Activated CD8-positive, alpha-beta memory T cell treated with anti-CD3 and anti-CD28 coated beads, Interleukin-2, amount 50 U/mL, for 24 hours (primary cell): ENCODE data around the gene NLRC5.
"Not testable (repeated sequence)": the region's sequence is repeated elsewhere in the genome, so short reads cannot be mapped to it uniquely, and the experiment has no call there.

Source experiments
- DNase-seq: peaks from one replicate; pipeline ENCODE4 v3.0.0-alpha.2; 2020; ENCODE audit errors: extremely low read depth

Gene NLRC5

DNA sequence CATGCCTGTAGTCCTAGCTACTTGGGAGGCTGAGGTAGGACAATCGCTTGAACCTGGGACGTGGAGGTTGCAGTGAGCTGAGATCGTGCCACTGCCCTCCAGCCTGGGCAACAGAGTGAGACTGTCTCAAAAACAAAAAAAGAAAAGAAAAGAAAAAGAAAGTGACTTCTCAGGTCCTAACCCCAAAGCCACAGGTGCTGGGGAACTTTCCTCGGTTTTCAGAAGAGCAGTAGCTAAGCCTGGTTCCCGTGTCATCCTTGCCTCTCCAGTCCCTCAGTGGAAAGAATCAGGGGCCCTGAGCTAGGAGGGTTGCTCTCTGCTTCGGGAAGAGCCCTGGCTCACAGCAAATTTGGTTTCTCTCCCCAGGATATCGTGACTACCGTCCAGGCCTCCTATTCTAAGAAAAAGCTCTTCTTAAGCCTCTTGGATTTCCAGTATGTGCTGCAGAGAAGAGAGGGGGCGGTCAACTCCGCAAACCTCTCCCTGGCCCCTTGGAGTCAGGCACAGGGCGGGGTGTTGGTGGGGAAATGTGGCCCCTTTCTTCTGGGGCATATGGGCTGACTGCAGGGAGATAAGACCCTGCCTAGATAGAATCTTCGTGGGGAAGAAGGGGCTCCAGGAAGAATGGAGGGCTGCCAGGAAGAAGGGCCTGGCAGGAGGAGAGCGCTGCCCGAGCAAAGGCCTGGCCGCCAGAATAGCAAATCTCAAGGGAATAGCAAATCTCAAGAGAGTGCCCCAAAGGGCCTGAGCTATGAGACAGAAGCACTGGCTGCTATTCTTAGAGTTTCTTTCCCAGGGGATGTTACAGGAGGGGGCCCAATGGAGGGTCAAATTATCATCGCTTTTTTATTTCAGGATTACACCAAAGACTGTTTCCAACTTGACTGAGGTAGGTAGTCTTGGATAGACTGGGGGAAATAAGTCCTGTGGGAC lies 8.3 kb upstream of the NLRC5 start:
- DNase-seq, result no peak

DNA sequence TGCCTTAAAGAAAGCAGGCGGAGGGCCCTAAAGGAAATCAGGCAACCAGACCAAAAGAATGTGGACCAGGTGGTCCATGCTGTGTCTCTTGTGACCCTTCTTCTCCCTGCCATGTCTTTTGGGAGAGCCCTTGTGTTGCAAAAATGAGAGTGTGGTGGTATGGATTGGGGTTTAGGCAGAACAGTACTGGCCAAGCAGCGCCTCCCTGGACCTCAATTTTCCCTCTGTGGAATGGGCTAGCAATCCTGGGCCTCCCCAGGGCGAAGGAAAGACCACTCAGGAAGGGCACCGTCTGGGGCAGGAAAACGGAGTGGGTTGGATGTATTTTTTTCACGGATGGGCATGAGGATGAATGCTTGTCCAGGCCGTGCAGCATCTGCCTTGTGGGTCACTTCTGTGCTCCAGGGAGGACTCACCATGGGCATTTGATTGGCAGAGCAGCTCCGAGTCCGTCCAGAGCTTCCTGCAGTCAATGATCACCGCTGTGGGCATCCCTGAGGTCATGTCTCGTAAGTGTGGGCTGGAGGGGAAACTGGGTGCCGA lies 7.6 kb upstream of the NLRC5 start:
- DNase-seq, result no peak

DNA sequence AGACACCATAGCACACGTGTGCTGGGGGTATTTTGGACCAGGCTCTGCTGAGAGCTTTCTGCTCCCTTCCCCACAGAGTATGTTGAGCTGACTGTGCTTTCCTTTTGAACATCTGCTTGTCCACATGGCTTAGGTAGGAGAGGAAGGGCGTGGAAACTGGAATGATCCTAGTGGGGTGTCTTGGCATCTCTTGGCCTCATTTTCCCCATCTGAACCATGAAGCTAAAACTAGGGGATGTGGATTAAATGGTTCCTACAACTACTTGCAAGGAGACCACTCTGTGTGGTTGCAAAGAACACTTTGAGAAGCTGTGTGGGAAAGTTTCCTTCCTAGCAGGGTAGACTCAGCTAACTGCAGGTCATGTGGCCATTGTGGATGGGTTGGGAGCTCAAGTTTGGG lies 6.7 kb upstream of the NLRC5 start:
- DNase-seq, result no peak

DNA sequence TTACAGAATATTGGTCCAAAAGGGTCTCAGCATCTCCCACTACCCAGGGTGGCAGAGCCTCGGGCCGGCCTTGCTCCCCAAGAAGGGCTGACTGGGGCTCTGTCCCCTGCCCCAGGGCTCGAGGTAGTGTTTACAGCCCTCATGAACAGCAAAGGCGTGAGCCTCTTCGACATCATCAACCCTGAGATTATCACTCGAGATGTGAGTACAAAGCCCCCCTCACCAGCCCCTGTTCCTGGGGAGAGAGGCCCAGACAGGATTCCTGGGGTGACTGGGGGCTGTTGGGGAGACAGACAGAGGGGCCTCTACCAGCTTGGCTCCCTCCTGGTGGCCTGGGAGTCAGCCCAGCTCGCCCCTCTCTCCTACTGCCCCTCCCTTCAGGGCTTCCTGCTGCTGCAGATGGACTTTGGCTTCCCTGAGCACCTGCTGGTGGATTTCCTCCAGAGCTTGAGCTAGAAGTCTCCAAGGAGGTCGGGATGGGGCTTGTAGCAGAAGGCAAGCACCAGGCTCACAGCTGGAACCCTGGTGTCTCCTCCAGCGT lies 6.1 kb upstream of the NLRC5 start:
- no peak for DNase-seq

DNA sequence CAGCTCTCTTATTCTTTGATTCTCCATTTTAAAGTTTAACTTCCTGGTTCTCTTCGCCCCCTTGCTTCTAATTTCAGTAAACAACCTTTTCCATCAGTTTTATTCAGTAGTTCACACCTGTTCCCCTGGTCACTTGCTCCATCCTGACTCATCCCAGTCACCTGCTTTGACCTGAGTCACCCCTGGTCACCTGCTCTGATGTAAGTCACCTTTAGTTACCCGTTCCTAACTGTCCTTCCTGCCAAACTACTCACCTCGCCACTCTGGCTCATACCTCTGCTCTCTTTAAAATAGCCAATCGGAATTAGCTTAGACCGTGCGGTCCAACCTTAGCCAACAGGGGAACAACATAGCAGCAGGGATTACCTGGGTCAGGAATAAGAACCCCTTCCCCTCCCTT lies 4.7 kb upstream of the NLRC5 start:
- no peak for DNase-seq

DNA sequence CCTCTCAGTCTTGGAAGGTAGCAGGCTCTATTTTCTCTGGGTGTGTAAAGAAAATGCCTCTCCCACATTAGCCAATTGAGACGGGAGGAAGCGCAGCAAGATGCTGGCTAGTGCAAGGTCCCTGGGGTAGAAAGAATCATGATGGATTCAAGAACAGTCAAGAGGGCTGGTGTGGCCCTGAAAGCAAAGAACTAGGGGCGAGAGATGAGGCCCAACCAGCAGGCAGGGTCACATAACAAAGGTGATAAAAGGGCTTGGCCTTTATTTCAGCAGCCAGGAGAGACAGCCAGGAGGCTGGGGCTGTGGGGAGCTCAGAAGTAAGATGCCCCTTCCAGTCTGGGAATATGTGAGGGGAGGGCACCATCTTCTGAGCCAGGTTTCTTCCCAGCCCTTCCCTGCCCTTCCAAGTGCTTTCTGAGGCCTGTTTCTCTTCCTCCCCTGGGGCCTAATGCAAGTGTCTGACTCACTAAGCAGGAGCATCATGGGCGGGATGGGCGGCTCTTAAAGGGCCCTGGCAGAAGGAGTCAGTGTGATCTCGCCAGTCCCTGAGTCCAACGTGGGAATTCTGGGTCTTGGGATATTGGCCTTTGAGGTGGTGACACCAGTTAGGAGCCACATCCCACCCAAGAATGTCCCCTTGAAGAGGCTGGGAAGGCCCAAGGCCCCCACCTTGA lies 3.9 kb upstream of the NLRC5 start:
- no peak for DNase-seq

DNA sequence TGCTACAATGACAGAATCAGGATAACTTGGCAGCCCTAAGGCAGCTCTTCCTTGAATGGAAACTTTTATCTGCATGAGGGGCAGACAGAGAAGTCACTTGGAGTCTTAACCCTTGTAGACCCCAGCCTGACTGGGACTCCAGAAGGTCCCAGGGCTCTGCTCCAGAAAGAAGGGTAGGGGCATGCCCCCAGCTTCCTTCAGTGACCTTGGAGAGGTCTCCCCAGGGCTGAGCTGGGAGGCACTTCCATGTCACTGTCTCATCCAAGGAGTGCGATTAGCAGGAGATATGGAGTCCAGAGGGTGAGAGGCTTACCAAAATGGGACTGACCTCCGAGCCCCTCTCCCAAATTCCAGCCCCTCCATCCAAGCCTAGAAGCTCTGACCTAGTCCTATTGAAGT lies 3.4 kb upstream of the NLRC5 start:
- no peak for DNase-seq

DNA sequence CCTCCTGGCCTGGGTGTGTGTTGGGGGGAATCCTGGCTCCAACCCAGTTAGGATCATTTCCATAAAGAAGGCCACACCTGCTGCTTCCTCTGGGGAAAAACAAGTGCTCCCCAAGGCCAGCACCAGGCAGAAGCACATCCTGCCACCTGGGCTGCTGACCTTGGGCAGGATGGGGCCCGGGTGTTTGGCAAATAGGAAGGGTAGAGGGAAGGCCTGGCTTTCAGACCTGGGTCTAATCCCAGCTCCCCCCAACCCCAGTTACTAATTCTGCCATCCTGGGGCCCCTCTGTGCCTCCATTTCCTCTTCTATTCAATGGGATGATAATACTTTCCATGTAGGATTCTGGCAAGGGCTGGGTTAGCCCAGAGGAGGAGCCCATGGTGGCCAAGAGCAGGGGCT lies 3.0 kb upstream of the NLRC5 start:
- no peak for DNase-seq

DNA sequence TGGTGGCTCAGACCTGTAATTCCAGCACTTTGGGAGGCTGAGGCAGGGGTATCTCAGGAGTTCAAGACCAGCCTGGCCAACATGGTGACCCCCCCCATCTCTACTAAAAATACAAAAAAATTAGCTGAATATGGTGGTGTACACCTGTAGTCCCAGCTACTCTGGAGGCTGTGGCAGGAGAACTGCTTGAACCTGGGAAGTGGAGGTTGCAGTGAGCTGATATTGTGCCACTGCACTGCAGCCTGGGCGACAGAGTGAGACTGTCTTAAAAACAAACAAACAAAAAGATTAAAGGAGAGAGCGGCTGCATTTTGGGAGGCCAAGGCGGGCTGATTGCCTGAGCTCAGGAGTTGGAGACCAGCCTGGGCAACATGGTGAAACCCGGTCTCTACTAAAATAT lies 2.4 kb upstream of the NLRC5 start:
- not testable (repeated sequence) for DNase-seq

DNA sequence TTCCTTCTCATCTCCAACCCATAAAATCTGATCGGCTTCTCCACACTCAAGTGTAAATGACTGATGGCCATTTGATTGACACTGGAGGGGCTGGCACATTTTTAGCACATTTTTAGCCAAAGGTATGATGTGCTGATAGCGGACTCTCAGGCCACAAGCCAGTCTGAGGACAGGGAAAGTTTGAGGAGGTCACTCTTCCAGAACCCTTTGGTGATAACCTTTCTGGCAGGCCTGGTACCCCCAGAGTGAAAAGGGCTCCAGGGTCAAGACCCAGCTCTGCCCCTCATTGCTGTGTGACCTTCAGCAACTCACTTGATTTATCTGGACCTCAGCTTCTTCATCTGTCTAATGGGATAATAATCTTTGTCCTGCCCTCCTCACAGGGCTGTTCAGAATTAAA lies 1.7 kb upstream of the NLRC5 start:
- DNase-seq, result no peak

DNA sequence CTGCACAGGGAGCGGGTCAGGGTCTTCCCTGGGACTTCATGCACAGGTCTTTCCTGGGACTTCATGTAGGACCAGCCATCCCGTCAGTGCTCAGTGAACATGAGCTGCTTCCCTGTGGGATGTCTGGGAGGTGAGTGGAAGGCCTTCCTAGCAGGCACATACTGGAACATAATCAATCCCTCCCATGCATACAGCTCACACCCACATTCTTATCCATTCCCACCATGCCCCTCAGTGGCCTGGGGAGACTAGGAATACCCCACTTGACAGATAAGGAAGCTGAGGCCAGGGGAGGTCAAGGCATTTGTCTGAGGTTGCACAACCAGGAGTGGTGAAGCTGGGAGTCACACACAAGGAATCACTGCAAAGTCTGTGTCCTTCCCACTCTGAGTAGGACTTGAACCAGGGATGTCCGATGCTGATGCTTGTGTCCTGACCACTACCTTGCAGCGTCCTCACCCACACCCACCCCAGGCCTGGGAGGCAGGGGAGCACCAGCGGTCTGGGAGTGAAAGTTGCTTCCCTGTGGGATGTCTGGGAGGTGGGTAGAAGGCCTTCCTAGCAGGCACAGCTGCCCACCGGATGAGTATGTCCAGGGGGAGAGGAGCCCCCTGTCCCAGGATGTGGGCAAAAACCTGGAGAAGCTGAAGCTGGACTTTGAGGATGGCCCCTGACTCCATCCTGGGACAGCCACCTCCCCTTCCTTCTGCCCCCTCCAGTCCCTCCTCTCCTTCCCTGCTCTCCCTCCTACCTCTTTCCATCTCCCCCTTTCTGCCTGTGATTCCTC lies 1.0 kb upstream of the NLRC5 start:
- no peak for DNase-seq

DNA sequence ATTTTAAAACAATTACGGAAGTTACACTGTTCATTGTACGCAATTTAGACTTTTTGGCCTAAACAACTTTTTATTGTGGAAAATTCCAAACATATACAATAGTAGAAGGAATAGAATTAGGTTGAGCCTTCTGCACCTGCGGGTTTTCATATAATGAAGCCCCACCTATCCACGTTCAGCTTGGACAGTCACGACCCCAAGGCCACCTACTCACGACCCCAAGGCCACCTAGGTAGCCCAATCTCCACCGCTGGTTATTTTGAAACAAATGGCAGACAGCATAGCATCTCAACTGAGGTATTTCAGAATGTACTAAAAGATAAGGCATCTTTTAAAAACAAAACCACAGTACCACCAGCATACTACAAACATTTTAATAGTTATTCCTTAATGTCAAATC lies 631 bp downstream of the NLRC5 start:
- DNase-seq, result no peak

DNA sequence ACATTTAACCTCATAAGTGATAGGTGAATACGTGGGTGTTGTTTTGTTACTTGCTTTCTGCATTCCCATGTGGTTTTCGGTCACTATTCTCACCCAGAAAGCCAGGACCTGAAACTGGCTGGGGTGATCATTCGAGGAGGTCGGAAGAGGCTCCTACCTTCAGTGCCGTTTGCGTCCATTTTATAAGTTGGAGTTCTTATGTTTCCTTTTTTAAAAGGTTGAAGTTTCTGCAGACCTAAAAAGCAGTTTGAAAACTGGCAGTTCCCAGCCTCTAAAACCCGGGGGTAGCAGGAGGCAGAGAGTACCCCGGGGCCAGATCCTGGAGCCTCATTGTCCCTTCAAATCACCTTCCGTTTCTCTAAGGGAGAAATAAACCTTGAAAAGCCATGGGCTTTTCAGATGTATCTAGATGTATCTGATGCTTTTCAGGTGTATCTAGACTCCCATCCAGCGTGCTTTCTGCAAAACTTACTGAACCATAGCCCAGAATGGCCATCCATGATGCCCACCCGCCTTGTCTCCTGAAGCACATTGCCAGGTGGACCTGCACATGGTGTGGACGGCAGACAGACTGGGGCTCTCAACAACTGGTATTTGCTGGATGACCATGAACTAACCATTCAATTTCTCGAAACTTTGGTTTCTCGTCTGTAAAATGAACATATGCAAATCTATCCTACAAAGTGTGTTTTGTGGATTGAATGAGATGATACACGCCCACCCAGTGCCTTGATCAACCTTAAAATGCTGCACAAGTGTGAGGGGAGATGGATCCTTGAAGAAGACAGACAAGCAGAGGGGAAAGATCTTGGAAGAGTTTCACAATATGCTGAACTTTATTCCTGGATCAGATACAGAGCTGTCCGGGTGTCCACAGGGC lies 1.3 kb downstream of the NLRC5 start:
- no peak for DNase-seq

DNA sequence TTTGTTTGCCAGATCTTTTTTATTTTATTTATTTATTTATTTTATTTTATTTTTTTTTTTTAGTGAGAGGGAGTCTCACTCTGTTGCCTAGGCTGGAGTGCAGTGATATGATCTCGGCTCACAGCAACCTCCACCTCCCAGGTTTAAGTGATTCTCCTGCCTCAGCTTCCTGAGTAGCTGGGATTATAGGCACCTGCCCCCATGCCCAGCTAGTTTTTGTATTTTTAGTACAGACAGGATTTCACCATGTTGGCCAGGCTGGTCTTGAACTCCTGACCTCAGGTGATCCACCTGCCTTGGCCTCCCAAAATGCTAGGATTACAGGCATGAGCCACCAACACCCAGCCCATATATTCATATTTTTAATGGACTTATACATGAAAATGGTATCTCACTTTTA lies 3.1 kb downstream of the NLRC5 start:
- not testable (repeated sequence) for DNase-seq

DNA sequence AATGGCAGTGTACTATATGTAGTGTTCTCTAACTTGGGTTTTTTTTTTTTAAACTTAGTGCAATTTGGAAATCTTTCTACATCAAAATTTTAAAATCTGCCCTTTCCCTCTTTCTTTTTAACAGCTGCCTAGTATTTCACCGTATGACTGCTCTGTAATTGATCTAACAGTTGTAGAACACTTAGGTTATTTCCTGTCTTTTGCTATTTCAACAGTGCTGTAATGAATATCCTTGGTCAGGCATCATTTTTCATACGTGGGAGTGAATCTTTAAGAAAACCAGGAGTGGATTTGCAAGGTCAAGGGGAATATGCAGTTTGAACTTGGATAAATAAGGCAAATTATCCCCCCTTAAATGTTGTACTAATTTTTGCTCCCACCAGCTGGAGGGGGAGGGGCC lies 3.8 kb downstream of the NLRC5 start:
- no peak for DNase-seq

DNA sequence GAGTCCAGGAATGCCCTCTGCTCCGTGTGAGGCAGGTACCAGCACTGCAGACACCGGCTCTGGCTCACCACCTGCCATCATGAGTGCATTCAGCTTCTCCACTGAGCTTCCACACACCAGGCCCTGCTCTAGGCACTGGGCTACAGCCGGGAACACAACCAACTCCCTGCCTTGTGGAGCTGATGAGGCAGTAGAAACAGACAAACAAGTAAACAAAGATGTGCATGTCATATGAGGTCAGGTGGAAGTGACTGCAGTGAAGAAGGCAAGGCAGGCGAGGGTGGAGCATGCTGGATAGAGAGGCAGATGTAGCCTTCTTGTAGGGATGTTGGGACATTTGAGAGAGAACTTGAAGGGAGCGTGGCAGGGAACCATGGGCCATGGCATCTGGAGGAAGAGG lies 5.0 kb downstream of the NLRC5 start:
- DNase-seq, result no peak

DNA sequence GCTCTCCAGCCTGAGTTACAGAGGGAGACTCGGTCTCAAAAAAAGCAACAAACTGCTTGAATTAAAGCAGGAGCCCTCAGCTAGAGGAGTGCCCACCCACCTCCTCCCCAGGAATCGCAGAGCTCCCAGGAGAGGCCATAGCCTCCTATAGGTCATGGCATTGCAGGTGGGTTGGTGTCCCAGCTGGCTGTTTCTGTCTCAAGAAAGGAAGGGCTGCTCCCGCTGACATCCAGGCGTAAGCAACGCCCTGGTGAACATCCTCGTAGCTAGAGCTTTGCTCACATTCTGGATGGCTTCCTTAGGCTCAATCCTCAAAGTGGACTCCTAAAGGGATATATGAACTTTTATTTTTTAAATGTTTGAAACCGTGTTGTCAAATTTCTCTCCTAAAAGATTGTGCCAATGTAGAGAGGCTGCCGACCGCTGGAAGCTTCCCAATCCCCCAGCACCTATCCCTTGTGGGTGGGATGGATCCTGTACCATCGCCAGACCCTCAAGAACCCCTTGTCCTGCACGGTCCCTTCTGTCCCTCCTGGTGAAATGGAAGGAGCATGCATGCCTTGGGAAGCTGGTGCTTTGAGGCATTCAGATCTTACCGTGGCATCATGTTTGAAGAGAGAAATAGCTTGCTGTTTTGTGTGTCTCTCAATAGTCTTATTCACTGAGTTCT lies 5.9 kb downstream of the NLRC5 start:
- DNase-seq, result no peak

DNA sequence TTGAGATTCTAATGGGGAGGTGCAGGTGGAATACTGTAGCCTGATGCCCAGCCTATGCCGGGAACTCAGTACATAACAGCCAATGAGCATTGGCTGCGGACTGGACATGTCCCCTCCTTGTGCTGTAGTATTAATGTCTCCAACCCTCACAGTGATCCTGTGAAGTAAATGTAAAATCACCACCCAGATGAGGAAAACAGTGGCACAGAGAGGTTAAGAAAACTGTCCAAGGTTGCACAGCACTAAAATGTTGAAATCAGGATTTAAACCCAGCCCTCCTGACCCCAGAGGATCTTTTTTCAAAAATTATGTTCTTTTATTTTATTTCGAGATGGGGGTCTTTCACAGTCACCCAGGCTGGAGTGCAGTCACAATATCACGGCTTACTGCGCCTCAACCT lies 7.9 kb downstream of the NLRC5 start:
- DNase-seq, result no peak

DNA sequence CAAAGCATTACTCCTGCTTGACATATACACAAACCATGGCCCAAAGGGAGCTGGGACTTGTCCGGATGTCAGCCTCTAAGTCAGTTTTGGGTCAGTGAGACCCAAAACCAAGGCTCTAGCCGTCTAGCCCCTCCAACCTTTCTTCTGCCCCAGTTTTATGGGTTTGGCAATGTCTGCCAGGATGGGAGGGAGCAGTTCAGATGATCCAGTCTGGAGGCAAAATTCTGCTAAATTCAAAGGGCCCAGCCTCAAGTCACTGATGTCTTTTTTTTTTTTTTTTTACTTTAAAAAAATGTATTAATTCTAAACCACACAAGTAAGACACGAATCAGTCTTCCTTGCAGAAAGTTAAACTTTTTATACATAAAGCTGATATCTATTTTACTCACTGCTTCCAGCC lies 8.6 kb downstream of the NLRC5 start:
- DNase-seq, result no peak

DNA sequence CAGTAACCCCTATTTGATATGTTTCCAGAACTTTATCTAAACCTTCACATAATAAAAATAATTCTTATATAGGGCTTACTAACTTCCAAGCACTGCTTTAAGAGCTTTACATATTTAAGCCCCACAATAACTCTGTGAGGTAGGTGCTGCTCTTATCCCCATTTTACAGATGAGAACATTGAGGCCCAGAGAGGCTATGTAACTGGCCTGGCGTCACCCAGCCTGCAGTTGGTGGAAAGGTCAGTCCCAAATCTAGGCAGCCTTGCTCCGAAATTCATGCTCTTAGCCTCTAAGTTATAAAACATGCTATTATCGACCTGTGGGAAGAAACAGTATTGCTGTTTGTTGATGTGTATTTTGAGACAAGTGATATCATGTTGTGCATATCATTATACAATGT lies 9.0 kb downstream of the NLRC5 start:
- DNase-seq, result no peak
